Activated CD4-positive, CD25-positive, alpha-beta regulatory T cell treated with anti-CD3 and anti-CD28 coated beads, Interleukin-2, amount 50 U/mL, for 24 hours (primary cell): ENCODE measurements around the gene TACR1.
"Not testable (repeated sequence)": the region's sequence is repeated elsewhere in the genome, so short reads cannot be mapped to it uniquely, and the experiment has no call there.

Experiments
- ATAC-seq, 2 donors: fragments of 150-1000 bp; cut with Tn5 transposase; one replicate each; pipeline ENCODE4 v1.10.0; 2021; ENCODE audit warnings: mild to moderate bottlenecking in 1 of 2, moderate library complexity in 1 of 2

The TACR1 gene

DNA sequence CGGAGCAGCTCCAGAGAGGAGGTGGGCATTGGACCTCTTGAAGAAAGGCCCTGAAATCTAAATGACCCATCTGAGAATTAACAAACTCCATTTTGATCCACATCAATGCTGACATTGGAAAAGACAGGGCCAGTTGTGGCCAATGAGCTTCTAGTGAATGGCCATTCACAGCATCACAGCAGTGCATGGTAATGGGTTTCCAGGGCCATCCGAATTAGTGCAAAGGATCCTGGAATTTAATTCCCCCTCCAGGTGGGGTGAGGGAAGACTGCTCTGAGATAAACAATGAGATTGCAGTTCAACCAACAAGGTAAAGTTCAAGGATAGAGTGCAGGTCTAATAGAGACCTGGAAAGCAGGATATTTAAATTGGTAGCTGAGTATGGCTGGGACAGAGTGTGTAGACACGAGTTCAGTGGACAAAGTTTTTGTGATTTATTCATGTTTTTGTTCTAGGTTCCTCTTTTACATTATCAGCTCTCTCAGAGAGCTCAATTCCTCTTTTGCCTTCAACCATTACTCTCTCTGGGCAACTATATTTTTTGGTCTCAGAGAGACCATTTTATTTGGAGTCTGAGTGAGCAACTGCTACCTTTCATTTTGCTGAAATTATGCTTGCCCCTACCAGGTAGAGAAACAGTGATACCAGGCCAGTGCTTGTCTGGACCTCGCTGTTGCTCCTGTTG lies 5.0 kb downstream of the TACR1 start:
- no peak for ATAC-seq

DNA sequence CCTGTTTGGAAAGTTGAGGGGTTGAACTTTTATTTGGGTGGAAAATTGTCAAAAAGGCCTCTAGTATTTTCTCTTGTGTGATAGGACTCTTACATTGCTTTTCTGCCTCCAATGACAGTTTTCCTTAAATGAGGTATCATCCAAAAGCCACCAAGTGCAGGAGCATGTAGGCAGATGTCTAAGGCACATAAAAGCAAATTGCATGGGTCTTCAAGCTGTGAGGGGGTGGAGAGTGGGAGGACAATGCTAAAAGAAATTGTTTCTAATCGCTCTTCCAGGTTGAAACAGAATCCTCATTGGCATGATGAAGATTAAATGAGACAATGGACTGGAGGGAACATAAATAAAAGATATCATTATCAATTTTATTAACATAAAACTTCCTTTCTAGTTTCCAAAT lies 6.8 kb downstream of the TACR1 start:
- no peak for ATAC-seq

DNA sequence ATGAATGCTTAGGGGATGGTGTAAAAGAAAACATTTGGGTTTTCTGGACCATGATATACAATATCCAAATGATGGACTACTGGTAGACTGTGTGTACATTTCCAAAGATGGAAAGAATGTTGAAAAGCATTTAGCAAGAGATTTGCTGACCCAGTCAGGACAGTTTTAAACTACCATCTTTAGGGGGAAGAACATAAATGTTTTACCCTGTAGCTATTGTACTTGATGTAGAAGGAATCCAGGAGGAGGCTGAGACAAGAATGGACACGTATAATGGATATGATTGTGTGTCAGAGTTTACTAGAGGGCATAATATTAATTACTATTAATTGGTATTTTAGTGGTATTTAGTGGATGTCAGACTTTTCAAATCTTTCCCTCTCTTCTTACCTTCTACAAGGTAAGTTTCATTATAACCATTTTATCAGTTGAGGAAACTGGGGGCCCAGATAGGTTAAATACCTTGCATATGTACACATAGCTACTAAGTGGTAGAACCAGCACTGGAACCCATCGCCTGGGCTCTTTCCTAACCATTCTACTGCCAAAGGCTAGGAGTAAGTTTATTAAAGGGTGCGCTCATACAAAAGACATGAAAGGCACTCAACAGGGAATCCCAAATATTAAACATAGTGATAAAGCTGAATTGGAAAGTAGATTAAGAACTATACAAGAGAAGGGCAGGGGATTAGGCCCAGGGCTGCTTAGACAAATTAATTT lies 8.9 kb downstream of the TACR1 start:
- ATAC-seq, result no peak

DNA sequence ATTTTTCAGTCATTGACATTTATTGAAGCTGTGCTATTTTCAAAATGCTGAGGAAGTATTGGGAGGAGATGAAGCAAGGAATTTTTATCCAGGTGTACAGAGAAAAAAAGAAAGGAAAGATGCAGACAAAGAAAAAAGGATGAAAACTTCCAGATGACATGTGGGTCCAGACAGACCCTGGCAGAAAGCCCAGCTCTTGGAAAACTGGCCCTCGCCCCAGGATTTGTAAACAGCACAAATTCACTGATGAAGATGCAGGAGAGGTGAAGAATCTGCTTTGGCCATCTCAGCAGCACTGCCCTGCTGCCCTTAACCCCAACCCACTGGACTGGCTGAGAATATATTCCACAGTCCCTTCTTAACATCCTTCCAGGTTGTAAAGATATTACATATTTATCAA lies 12.5 kb downstream of the TACR1 start:
- ATAC-seq, result no peak

DNA sequence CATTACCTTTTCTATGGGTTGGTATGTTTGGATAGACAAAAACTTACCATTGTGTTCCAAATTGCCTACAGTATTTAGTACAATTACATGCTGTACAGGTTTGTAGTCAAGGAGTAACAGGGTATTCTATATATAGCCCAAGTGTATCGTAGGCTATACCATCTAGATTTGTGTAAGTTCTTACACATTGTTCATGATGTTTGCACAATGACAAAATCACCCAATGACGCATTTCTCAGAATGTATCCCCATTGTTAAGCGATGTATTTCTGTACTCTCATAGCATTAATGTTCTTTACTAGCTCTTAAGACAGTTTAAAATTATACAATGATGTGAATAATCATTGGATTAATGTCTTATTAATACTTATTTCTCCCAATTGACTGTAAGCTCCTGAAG lies 16.7 kb downstream of the TACR1 start:
- no peak for ATAC-seq

DNA sequence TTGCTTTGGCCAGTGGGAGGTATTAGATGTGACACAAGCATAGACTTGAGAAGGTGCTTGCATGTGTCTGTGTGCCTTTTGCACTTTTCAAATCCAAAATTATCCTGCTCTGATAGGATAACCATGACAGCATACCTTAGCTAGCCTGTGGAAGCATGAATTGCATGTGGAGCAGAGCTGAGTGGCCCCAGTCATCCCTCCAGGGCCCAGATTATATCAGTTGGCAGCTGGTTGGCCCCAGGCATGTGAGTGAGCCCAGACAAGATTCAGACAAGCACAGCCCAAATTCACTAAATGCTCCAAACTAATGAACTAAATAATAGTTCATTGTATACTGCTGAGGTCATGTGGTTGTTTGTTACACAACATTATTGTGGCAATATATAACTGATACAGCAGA lies 18.8 kb downstream of the TACR1 start:
- no peak for ATAC-seq

DNA sequence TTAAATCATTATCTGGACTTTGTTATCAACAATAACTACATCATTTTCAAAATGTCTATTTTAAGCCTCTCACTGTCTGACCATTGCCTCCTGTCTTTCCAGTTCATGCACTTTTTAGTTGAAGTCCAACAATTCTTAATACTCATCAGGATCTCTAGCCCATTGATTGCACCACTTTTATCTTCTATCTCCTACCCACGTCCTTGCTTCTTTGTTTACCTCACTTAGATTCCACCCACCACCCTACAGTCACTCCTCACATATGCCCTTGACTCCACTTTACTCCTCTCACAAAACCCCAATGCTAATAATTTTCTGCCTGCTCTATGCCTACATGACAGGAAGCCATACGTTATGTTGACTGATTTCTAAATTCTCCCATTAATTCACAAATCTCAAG lies 21.9 kb downstream of the TACR1 start:
- no peak for ATAC-seq

DNA sequence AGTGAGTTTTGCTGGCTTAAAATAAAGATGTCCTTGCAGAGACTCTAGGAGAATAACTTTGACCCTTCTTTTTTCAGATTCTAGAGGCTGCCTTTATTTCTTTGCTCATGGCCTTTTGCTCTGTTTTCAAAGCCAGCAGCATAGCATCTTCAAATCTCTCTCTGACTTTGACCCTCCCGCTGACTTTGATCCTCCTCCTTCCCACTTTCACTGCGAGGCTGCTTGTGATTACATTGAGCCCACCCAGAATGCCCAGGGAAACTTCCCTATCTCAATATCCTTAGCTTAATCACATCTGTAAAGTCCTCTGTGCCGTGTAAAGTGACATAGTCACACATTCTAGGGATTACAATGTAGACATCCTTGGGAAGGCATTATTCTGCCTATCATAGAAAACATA lies 23.9 kb downstream of the TACR1 start:
- no peak for ATAC-seq

DNA sequence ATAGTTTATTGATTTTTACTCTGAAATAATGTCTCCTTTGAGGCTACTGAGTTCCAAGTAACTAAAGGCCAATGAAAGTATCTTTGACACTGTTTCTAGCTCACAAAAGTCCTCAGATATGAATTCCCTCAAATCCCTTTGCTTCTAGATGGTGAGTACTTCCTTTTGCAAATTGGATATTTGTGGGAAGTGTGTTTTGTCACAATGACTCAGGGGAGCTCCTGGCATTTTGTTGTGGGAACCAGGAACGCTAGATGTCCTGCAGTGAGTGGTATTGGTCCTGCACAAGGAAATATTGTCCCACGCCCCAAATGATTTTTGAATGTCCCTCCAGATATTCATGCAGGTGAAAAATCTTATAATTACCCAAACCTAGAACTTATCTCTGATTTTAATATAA lies 24.3 kb downstream of the TACR1 start:
- no peak for ATAC-seq

DNA sequence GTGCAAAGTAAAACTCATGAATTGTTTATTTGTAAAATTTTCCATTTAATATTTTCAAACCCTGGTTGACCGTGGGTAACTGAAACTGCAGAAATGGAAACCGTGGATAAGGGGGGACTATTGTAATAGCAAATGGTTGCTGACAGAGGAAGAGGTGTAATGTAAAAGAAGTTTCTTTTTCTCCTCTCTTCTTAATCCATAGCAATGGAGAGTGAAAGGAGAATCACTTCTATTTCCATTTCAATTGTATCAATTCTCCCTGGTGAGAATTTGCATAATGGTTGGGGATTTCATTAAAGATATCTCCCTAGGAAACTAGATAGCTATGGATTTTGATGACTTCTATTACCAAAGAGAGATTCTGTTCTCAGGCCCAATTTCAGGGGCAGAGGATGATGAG lies 24.8 kb downstream of the TACR1 start:
- ATAC-seq, result no peak

DNA sequence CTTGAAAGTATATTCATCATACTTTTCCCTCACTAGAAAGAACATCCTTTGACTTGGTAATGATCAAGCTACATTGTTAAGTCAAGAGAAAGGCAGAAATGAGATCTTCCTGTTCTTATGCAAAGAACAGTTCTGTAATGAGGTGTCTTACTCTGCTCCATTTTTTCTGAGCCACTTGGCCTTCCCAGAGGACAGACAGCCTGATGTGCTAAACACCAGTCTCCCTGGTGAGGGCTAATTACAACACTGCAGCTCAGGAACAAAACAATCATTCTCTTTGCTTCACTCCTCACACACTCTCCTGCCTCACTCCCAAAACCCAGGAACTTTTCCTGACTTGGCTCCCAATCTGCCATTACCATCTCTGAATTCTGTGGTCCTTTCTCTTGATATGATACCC lies 25.6 kb downstream of the TACR1 start:
- ATAC-seq, result no peak

DNA sequence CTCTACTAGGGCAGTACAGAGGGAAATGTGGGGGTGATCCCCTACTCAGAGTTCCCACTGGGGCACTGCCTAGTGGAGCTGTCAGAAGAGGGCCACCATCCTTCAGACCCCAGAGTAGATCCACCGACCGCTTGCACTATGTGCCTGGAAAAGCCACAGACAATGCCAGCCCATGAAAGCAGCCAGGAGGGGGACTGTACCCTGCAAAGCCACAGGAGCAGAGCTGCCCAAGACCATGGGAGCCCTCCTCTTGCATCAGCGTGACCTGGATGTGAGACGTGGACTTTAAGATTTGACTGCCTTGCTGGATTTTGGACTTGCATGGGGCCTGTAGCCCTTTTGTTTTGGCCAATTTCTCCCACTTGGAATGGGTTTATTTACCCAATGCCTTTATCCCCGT lies 27.9 kb downstream of the TACR1 start:
- ATAC-seq, result not testable (repeated sequence)

DNA sequence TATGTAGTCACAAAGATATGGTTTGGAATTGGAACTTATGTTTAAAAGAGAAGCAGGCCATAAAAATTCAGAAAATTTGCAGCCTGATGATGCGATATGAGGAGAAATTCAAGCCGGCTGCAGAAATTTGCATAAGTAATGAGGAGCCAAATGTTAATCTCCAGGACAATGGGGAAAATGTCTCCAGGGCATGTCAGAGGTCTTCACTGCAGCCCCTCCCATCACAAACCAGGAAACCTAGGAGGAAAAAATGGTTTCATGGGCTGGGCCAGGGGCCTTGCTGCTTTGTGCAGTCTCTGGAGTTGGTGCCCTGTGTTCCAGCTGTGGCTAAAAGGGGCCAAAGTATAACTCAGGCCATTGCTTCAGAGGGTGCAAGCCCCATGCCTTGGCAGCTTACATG lies 28.4 kb downstream of the TACR1 start:
- ATAC-seq, result no peak

DNA sequence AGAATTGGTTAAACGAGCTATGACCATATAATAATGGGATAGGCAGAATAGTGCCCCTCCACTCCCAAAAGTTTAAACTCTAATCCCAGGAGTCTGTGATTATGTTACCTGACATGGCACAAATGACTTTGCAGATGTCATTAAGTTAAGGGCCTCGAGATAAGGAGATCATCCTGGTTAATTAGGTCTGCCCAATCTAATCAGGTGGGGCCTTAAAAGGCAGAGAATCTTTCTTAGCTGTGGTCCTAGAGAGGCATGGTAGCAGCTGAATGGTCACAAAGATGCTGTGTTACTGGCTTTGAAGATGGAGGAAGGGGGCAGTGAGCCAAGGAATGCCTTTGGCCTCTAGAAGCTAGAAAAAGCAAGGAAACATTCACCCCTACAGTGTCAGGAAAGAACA lies 31.1 kb downstream of the TACR1 start:
- no peak for ATAC-seq

DNA sequence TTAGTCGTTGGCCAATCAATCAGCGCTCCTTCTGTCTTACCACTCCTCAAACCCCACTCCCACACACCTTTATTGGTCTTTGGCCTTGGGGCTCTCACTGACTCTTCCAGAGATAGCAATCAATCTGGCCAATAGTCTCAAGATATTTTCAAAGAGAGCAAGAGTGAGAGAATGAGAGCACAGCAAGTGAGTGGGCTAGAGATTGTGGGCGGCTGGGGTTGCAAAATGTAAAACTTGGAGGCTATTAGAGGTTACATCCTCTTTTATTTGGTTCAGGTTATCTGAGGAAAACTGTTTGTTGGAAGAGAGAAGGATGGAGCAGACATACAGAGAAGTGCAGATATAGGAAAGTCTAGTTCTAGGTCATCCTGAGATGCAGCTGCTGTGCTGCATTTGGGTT lies 32.8 kb downstream of the TACR1 start:
- no peak for ATAC-seq

DNA sequence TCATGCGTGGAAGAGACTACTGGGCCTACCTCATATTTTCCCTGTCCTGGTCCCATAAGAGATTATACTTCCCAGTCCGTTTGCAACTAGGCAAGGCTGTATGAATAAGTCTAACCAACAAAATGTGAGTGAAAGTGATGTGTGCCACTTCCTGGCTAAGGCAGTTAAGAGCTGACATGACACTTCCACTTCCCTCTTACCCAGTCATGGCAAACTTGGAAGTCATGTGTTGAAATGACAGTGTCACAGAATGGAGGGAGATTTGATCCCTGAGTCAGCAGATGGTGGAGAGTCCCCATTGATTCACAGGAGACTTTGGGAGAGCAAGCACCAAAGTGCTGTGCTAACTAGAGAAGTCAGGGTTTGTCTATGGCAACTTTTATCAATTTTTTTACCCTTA lies 36.4 kb downstream of the TACR1 start:
- no peak for ATAC-seq

DNA sequence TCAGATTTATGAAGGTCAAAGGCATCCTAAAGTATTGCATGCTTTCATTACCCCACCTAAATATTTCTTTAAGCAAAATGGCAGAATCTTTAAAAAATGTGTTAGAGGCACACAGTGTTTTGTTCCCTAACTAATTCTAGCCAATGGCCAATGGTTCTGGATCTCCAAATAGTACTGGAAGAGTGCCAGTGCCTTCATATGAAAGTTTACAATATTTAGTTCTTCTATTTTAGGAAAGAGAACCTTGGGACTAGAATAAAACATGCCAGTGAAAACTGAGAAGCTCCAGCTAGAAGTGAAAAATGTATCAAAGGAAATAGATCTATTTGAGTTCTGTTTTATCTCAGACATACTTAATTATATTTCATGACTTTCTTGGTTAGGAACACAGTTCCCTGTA lies 37.1 kb downstream of the TACR1 start:
- no peak for ATAC-seq

DNA sequence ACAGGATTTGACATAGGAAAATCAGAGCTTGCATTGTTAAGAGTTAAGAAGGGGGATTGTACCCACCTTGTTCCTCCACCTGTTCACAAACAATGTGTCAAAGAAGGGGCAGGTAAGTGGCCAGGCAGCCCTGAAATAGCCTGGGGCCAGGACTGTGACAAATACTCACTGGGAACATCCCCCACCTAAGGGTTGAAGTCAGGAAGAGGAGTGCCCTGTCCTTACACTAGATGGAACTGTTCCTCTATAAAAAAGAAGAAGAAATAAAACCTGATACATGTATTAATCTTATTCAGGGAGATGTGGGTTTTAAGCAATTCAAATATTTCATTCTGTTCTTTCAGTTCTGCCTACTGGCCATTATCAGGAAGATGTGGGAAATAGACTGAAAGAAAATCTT lies 41.9 kb downstream of the TACR1 start:
- ATAC-seq, result no peak

DNA sequence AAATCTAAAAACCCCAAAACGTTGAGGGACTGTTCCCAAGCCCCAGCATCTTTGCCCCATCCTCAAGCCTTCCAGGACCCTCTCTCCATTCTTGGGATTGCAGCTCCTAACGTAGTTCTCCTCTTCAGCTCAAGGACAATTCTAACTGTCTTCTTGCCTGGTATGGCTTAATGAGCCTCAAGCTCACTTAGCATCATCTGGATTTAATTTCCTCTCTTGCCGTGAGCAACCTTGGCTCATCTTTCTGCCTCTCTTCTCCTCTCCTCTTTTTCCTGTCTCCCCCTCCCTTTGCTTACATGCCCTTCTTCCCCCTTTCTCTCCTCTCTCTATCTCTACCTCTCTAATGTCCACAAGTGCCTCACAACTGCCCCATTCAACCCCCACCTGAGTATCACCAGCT lies 44.2 kb downstream of the TACR1 start:
- ATAC-seq, result no peak

DNA sequence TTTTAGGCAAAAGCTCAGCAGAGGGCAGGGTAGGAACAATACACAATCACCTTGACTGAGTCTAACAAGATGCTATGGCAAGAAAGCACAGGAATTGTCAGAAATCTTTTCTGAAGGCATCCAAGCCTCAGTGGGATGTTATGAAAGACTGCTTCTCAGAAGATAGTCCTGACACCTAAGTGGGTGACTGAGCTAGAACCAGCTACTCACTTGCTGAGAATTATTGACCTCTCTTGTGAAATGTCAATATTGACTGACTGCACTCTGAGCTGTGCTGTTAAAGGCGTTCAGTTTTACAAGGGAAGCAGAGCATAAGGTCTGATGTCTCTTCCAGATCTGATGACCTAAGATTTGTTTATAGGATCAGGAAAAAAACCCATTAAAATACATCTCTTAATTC lies 46.1 kb downstream of the TACR1 start:
- ATAC-seq, result no peak

DNA sequence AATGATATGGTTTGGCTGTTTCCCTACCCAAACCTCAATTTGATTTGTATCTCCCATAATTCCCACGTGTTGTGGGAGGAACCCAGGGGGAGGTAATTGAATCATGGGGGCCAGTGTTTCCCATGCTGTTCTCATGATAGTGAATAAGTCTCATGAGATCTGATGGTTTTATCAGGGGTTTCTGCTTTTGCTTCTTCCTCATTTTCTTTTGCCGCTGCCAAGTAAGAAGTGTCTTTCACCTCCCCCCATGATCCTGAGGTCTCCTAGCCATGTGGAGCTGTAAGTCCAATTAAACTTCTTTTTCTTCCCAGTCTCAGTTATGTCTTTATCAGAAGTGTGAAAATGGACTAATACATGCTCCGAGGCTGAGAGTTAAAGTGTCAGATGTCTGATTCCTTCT lies 47.1 kb downstream of the TACR1 start:
- ATAC-seq, result not testable (repeated sequence)

DNA sequence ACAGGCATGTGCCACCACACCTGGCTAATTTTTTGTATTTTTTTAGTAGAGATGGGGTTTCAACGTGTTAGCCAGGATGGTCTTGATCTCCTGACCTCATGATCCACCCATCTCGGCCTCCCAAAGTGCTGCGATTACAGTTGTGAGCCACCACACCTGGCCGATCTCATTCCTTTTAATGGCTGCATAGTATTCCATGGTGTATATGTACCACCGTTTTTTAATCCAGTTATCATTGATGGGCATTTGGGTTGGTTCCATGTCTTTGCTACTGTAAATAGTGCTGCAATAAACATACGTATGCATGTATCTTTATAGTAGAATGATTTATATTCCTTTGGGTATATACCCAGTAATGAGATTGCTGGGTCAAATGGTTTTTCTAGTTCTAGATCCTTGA lies 51.4 kb downstream of the TACR1 start:
- not testable (repeated sequence) for ATAC-seq

DNA sequence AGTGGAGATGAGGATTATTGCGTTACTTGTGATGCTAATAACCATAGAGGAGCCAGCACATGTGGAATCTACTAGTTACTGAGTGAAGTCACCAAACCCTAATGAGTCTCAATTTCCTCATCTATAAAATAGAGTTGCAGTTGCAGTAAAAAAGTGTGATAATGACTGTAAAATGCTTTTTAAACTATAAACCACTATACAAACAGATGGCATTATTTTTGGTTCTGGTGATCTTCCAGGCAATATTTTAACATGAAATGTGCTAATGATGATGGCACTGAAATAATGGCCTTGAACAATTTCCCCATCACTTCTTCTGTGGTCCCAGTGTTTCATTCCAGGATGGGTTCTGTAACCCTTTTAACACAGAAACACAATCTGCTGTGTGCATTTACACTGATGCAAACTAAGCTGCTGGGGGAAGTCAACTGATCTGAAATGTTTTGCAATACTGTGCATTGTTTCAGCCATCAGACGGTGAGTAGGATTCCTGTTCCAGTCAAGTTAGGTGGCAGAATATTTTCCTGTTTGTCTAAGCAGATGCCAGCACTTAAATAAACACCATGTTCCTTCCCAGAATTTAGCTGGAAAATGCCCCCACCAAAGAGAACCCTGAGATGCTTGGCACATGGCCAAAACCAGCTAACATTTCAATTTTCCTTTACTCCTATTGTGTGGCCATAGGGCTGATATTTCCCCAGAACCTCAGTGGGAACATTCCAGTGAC lies 52.6 kb downstream of the TACR1 start:
- no peak for ATAC-seq

DNA sequence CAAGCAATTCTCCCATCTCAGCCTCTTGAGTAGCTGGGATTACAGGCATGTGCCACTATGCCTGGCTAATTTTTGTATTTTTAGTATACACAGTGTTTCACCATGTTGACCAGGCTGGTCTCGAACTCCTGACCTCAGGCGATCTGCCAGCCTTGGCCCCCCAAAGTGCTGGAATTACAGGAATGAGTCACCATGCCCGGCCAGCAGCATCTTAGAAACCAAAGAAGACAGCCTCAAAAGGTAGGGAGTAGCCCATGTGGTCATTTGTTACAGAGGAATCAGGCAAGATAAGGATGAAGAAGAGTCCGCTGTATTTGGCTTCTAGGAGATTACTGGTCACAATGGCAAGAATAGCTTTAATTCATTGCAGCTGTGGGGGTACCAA lies 53.1 kb downstream of the TACR1 start:
- ATAC-seq, result not testable (repeated sequence)
